DOHH2 (cell line): ENCODE results near the gene COL4A2.

Experiments used
- CTCF ChIP-seq: fragments of 200-600 bp; sonication (generic); IDR thresholded peaks from one replicate; pipeline ENCODE4 v1.5.1; 2014; ENCODE audit warnings: antibody characterized with exemption, mild to moderate bottlenecking, low read depth, low read length; ENCODE audit not compliant: poor library complexity, severe bottlenecking
- EZH2phosphoT487 ChIP-seq: fragments of 200-600 bp; sonication (generic); IDR thresholded peaks from 2 replicates; pipeline ENCODE4 v1.6.1; 2017; ENCODE audit warnings: borderline replicate concordance, mild to moderate bottlenecking, antibody characterized with exemption, low read length, moderate library complexity, mixed read lengths

DNA sequence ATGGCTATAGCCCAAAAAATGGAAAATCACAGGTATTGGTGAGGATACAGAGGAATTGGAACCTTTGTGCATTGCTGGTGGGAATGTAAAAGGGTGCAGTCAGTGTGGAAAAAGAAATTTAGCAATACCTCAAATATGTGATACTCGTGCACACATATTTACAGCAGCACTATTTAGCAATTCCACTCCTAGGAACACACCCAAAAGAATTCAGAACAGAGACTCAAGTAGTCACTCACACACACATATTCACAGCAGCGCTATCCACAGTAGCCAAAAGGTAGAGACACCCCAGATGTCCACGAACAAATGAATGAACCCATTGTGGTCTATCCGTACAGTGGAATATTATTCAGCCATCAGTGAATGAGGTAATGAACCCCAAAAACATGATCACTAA lies 114.0 kb downstream of the COL4A2 start:
- no peak for TF ChIP-seq CTCF
- no peak for TF ChIP-seq EZH2phosphoT487
